HEK293 (cell line): ENCODE measurements around the gene BMX.

ENCODE experiments used
- CTCF ChIA-PET: fragments of 350-600 bp; formaldehyde crosslinking; extraction: SDS; loops from one replicate; lab custom pipeline; 2021; ENCODE audit warnings: antibody characterized with exemption; lab: Yijun Ruan, JAX
- POLR2A ChIA-PET: fragments of 300-600 bp; formaldehyde crosslinking; extraction: SDS; loops from one replicate; lab custom pipeline; 2020; ENCODE audit warnings: antibody characterized with exemption, inconsistent platforms; lab: Yijun Ruan, JAX
- H3K27ac ChIP-seq: fragments of 200-500 bp; sonication (Bioruptor generic); 2 replicates; pipeline ENCODE4 v1.5.1; 2014; ENCODE audit warnings: low read depth, low read length, control low read depth, inconsistent platforms; ENCODE audit errors: extremely low read depth
- H3K36me3 ChIP-seq, 2 experiments: fragments of 200-500 bp in 1 of 2; sonication (Bioruptor generic) in 1 of 2; 1 replicate in 1 of 2; 2 replicates in 1 of 2; pipeline ENCODE4 v1.5.1; 2014 to 2017; ENCODE audit warnings: inconsistent platforms in 2 of 2, low read length in 2 of 2; ENCODE audit not compliant: control insufficient read depth in 2 of 2, insufficient read depth in 1 of 2
- H3K4me1 ChIP-seq: fragments of 200-500 bp; sonication (Bioruptor generic); 2 replicates; pipeline ENCODE4 v1.5.1; 2014; ENCODE audit warnings: mild to moderate bottlenecking, low read length, inconsistent platforms; ENCODE audit not compliant: control insufficient read depth, insufficient read depth
- H3K4me3 ChIP-seq: 2 replicates; pipeline ENCODE4 v1.5.1; 2011; ENCODE audit warnings: low read depth, mild to moderate bottlenecking, control low read depth, low read length, moderate library complexity
- H3K9me3 ChIP-seq: fragments of 200-500 bp; sonication (Bioruptor generic); 2 replicates; pipeline ENCODE4 v1.5.1; 2014; ENCODE audit warnings: low read depth, low read length, inconsistent platforms; ENCODE audit not compliant: control insufficient read depth, insufficient read depth
- ELK4 ChIP-seq: IDR thresholded peaks from 2 replicates; pipeline ENCODE4 v1.6.1; 2011; ENCODE audit warnings: mild to moderate bottlenecking, low read depth, low read length, borderline replicate concordance
- IKZF3 ChIP-seq: fragments of 450-650 bp; IDR thresholded peaks from 2 replicates; pipeline ENCODE4 v1.5.0; 2018; ENCODE audit warnings: missing biosample characterization, mild to moderate bottlenecking, missing genetic modification characterization, moderate library complexity
- MEIS1 ChIP-seq: sonication (generic); formaldehyde crosslinking; IDR thresholded peaks from 2 replicates; pipeline ENCODE4 v1.8.1; 2022; ENCODE audit warnings: missing genetic modification reagents, mild to moderate bottlenecking, borderline replicate concordance
- SETDB1 ChIP-seq: IDR thresholded peaks from one replicate; pipeline ENCODE4 v1.6.1; 2017; ENCODE audit warnings: mild to moderate bottlenecking, low read length, moderate library complexity, mixed read lengths; ENCODE audit not compliant: insufficient read length
- TCF7L2 ChIP-seq: IDR thresholded peaks from 2 replicates; pipeline ENCODE4 v1.6.1; 2011; ENCODE audit warnings: low read depth, mild to moderate bottlenecking, inconsistent platforms, low read length, moderate library complexity, borderline replicate concordance
- TSHZ1 ChIP-seq: fragments of 450-650 bp; formaldehyde crosslinking; IDR thresholded peaks from 2 replicates; pipeline ENCODE4 v1.5.1; 2016; ENCODE audit warnings: missing biosample characterization, missing genetic modification characterization, borderline replicate concordance
- WT1 ChIP-seq: fragments of 450-650 bp; formaldehyde crosslinking; IDR thresholded peaks from 2 replicates; pipeline ENCODE4 v1.5.1; 2016; ENCODE audit warnings: missing biosample characterization, missing genetic modification characterization
- ZFP69B ChIP-seq: fragments of 450-650 bp; formaldehyde crosslinking; IDR thresholded peaks from 2 replicates; pipeline ENCODE4 v1.5.1; 2016; ENCODE audit warnings: missing biosample characterization, missing genetic modification characterization
- ZIC2 ChIP-seq: fragments of 450-650 bp; formaldehyde crosslinking; IDR thresholded peaks from 2 replicates; pipeline ENCODE4 v1.5.1; 2016; ENCODE audit warnings: missing biosample characterization, missing genetic modification characterization
- ZNF148 ChIP-seq: fragments of 450-650 bp; formaldehyde crosslinking; IDR thresholded peaks from 2 replicates; pipeline ENCODE4 v1.5.0; 2017; ENCODE audit warnings: missing biosample characterization, missing genetic modification characterization, borderline replicate concordance
- ZNF302 ChIP-seq: fragments of 450-650 bp; formaldehyde crosslinking; IDR thresholded peaks from 2 replicates; pipeline ENCODE4 v1.5.1; 2016; ENCODE audit warnings: missing biosample characterization, missing genetic modification characterization, low read depth
- ZNF530 ChIP-seq: fragments of 450-650 bp; formaldehyde crosslinking; IDR thresholded peaks from 2 replicates; pipeline ENCODE4 v1.5.1; 2016; ENCODE audit warnings: low read depth, missing biosample characterization, missing genetic modification characterization
- ZNF548 ChIP-seq: fragments of 450-650 bp; formaldehyde crosslinking; IDR thresholded peaks from 2 replicates; pipeline ENCODE4 v1.5.1; 2016; ENCODE audit warnings: missing biosample characterization, missing genetic modification characterization
- ZNF571 ChIP-seq: fragments of 450-650 bp; formaldehyde crosslinking; IDR thresholded peaks from 2 replicates; pipeline ENCODE4 v1.5.0; 2017; ENCODE audit warnings: missing biosample characterization, missing genetic modification characterization
- ZNF629 ChIP-seq: fragments of 450-650 bp; formaldehyde crosslinking; IDR thresholded peaks from 2 replicates; pipeline ENCODE4 v1.5.1; 2017; ENCODE audit warnings: missing biosample characterization, missing genetic modification characterization
- ZNF701 ChIP-seq: fragments of 450-650 bp; formaldehyde crosslinking; IDR thresholded peaks from 2 replicates; pipeline ENCODE4 v1.5.1; 2016; ENCODE audit warnings: missing biosample characterization, missing genetic modification characterization

Gene BMX

GRCh38 chrX:15530318-15530717 is 29.7 kb downstream of the BMX start (continued):
- TF ChIP-seq IKZF3 (no peak), ZNF571 (tag by site-specific recombination) (no peak), ELK4 (no peak), ZIC2 (tag by site-specific recombination) (no peak), MEIS1 (CRISPR knock-in tag) (no peak), WT1 (tag by site-specific recombination) (no peak), ZNF548 (tag by site-specific recombination) (no peak), ZNF148 (tag by site-specific recombination) (no peak)

- ChIA-PET POLR2A (no interaction called here), CTCF (no interaction called here)
- Histone ChIP-seq H3K9me3 (no peaks in the 10 kb centered on the region), H3K36me3 (no peaks in the 10 kb centered on the region)
- TF ChIP-seq ZNF629 (tag by site-specific recombination): no peak
- TF ChIP-seq ZNF701 (tag by site-specific recombination): no peak
- TF ChIP-seq, all 188 proteins: peak for 0
- no peak overlapping the region for H3K27ac ChIP-seq
- no peaks in the 10 kb centered on the region for H3K4me1 ChIP-seq
- no peak overlapping the region for H3K4me3 ChIP-seq
These were observed 46.1 kb downstream of the BMX start for GRCh38 chrX:15546745-15547144.

- POLR2A ChIA-PET: no interaction called here
- H3K4me1 ChIP-seq: no peaks in the 10 kb centered on the region
- CTCF ChIA-PET: no interaction called here
These were observed 46.7 kb downstream of the BMX start for GRCh38 chrX:15547356-15547755.

GRCh38 chrX:15549189-15550012 is 48.8 kb downstream of the BMX start:
- POLR2A ChIA-PET: no interaction called here
- Histone ChIP-seq H3K9me3 (no peaks in the 10 kb centered on the region), H3K4me1 (no peaks in the 10 kb centered on the region), H3K27ac (no peak overlapping the region), H3K36me3 (no peaks in the 10 kb centered on the region), H3K4me3 (no peak overlapping the region)
- TF ChIP-seq TSHZ1 (tag by site-specific recombination): no peak
- TF ChIP-seq TCF7L2: no peak
- CTCF ChIA-PET: interaction anchor here (1.2 kb wide), 1 partner anchor 51 kb away, joined by 3 read pairs; no protein-coding TSS in a partner anchor

More at GRCh38 chrX:15547356-15547755, 46.7 kb downstream of the BMX start:
- Histone ChIP-seq H3K4me3 (no peak overlapping the region), H3K9me3 (no peaks in the 10 kb centered on the region), H3K36me3 (no peaks in the 10 kb centered on the region), H3K27ac (no peak overlapping the region)
- TF ChIP-seq ZNF302 (tag by site-specific recombination) (no peak), ZNF530 (tag by site-specific recombination) (no peak), SETDB1 (no peak), ZFP69B (tag by site-specific recombination) (no peak), ZNF629 (tag by site-specific recombination) (no peak), WT1 (tag by site-specific recombination) (no peak)
